B cell (primary cell): ENCODE measurements around the gene ENPP7. TPM values are rescaled to one million over a fixed set of nuclear protein-coding genes. Genes with fewer than 3 reads are reported as not detected.

ENCODE experiments used
- ATAC-seq: fragments of 200-7000 bp; cut with Tn5 transposase; one replicate; pipeline ENCODE4 v1.10.0; 2021; ENCODE audit warnings: low read depth, mild to moderate bottlenecking, moderate number of reproducible peaks, moderate library complexity
- CTCF ChIA-PET: fragments of 350-600 bp; sonication (Branson Sonifier 250); formaldehyde crosslinking; loops from one replicate; lab custom pipeline; 2021; ENCODE audit warnings: antibody characterized with exemption, inconsistent platforms; lab: Charles Lee
- POLR2A ChIA-PET: fragments of 350-600 bp; sonication (Branson Sonifier 250); formaldehyde crosslinking; loops from one replicate; lab custom pipeline; 2021; ENCODE audit warnings: antibody characterized with exemption; lab: Charles Lee
- DNase-seq: peaks from one replicate; pipeline ENCODE4 v3.0.0; 2013
- H2AFZ ChIP-seq: 2 replicates; pipeline ENCODE4 v1.6.1; 2012; ENCODE audit warnings: mild to moderate bottlenecking, low read depth, low read length; ENCODE audit not compliant: insufficient read depth, poor library complexity, severe bottlenecking
- H3K27ac ChIP-seq, 2 donors: 1 replicate in 1 of 2; 2 replicates in 1 of 2; pipeline ENCODE4 v1.5.1; 2012 to 2013; ENCODE audit warnings: low read length in 2 of 2, mild to moderate bottlenecking in 2 of 2, moderate library complexity in 1 of 2
- H3K27me3 ChIP-seq, 4 experiments: fragments of 200-600 bp in 1 of 4; sonication (generic) in 1 of 4; replicated peaks in 1 of 4; 1 replicate in 2 of 4; 2 replicates in 2 of 4; pipeline versions ENCODE4 v1.6.1 to v1.7.0; 2013 to 2016; ENCODE audit warnings: low read length in 3 of 4, mild to moderate bottlenecking in 2 of 4, mixed read lengths in 1 of 4, moderate library complexity in 1 of 4; ENCODE audit not compliant: insufficient read depth in 4 of 4, control insufficient read depth in 3 of 4; ENCODE audit errors: control extremely low read depth in 1 of 4
- H3K36me3 ChIP-seq, 2 experiments: replicated peaks in 1 of 2; 1 replicate in 1 of 2; 2 replicates in 1 of 2; pipeline versions ENCODE4 v1.6.1 to v1.7.1; 2013; ENCODE audit warnings: low read length in 1 of 2; ENCODE audit not compliant: insufficient read depth in 2 of 2, control insufficient read depth in 1 of 2; ENCODE audit errors: control extremely low read depth in 1 of 2, extremely low read depth in 1 of 2
- H3K4me1 ChIP-seq, 2 donors: fragments of 200-600 bp in 1 of 2; sonication (generic) in 1 of 2; 1 replicate in 1 of 2; 2 replicates in 1 of 2; pipeline versions ENCODE4 v1.5.1 to v1.6.1; 2013 to 2017; ENCODE audit warnings: low read length in 2 of 2; ENCODE audit not compliant: control insufficient read depth in 2 of 2, insufficient read depth in 2 of 2
- H3K4me2 ChIP-seq: replicated peaks from 2 replicates; pipeline ENCODE3; 2012; ENCODE audit warnings: mild to moderate bottlenecking, low read depth, low read length; ENCODE audit not compliant: poor library complexity, severe bottlenecking
- H3K4me3 ChIP-seq, 5 experiments: fragments of 200-600 bp in 1 of 5; sonication (generic) in 1 of 5; 1 replicate in 3 of 5; 2 replicates in 2 of 5; pipeline versions ENCODE4 v1.5.1 to v1.7.0; 2011 to 2016; ENCODE audit warnings: low read length in 4 of 5, mild to moderate bottlenecking in 4 of 5, low read depth in 2 of 5, control low read depth in 1 of 5, moderate library complexity in 1 of 5; ENCODE audit not compliant: insufficient read depth in 1 of 5; ENCODE audit errors: control extremely low read depth in 1 of 5, extremely low read depth in 1 of 5
- H3K79me2 ChIP-seq: fragments of 200-600 bp; sonication (generic); one replicate; pipeline ENCODE4 v1.6.0; 2016; ENCODE audit warnings: low read length; ENCODE audit not compliant: control insufficient read depth, insufficient read depth
- H3K9ac ChIP-seq: fragments of 200-600 bp; sonication (generic); 2 replicates; pipeline ENCODE4 v1.6.1; 2017; ENCODE audit warnings: mild to moderate bottlenecking, low read length, moderate library complexity
- H3K9me3 ChIP-seq, 3 donors: one replicate each; pipeline versions ENCODE4 v1.6.1 to v1.7.1; 2013; ENCODE audit warnings: low read length in 2 of 3; ENCODE audit not compliant: control insufficient read depth in 2 of 3, insufficient read depth in 1 of 3; ENCODE audit errors: control extremely low read depth in 1 of 3
- H4K20me1 ChIP-seq: 2 replicates; pipeline ENCODE4 v1.6.0; 2012; ENCODE audit warnings: mild to moderate bottlenecking, low read length; ENCODE audit not compliant: insufficient read depth, control insufficient read depth, poor library complexity, severe bottlenecking
- H3K27ac Mint-ChIP-seq: one replicate; pipeline ENCODE4 v1.8.0; 2021; ENCODE audit warnings: mixed read lengths
- H3K27me3 Mint-ChIP-seq: one replicate; pipeline ENCODE4 v1.8.0; 2021; ENCODE audit warnings: mixed read lengths
- H3K4me1 Mint-ChIP-seq: one replicate; pipeline ENCODE4 v1.8.0; 2021; ENCODE audit warnings: mixed read lengths
- H3K4me3 Mint-ChIP-seq: one replicate; pipeline ENCODE4 v1.8.0; 2021; ENCODE audit warnings: mixed read lengths
- H3K9me3 Mint-ChIP-seq: one replicate; pipeline ENCODE4 v1.8.0; 2022; ENCODE audit warnings: mixed read lengths; ENCODE audit not compliant: insufficient read depth
- EZH2 ChIP-seq: IDR thresholded peaks from 2 replicates; pipeline ENCODE4 v1.6.1; 2012; ENCODE audit warnings: borderline replicate concordance, low read depth, mild to moderate bottlenecking, moderate library complexity, low read length; ENCODE audit not compliant: insufficient read depth, poor library complexity, severe bottlenecking
- whole genome bisulfite sequencing: methylation state at CpG from one replicate; pipeline ENCODE4 v1.1.5; 2013; ENCODE audit warnings: missing lambda C conversion rate; ENCODE audit not compliant: insufficient coverage; 5-methylcytosine and 5-hydroxymethylcytosine counted together
- intact Hi-C: fragments of 100-400 bp; cut with micrococcal nuclease; formaldehyde crosslinking; loops from one replicate; pipeline ENCODE4 v1.10.0; 2022
- polyA plus RNA-seq: library from polyadenylated mRNA; depleted of rRNA; stranded (reverse); fragments of >200 nt; gene quantifications from 2 replicates; pipeline ENCODE4 v1.2.3, GENCODE V29; 2012
- total RNA-seq, 2 donors: library from RNA; stranded (reverse); fragments of 120-200 nt in 1 of 2; gene quantifications; 1 replicate in 1 of 2; 2 replicates in 1 of 2; pipeline versions ENCODE4 v1.2.3 to v1.2.4, GENCODE V29; 2013 to 2022
- TF ChIP-seq, protein P1 (sequence below): fragments of 200-600 bp; IDR thresholded peaks from one replicate; pipeline ENCODE4 v1.8.0; 2022; ENCODE audit warnings: antibody characterized with exemption, mild to moderate bottlenecking

The ENPP7 gene
- total and polyA plus RNA-seq, 2 donors (not counting 1 experiment from before 2014, with no cell fraction given): 0.40 to 6.7 TPM

DNA sequence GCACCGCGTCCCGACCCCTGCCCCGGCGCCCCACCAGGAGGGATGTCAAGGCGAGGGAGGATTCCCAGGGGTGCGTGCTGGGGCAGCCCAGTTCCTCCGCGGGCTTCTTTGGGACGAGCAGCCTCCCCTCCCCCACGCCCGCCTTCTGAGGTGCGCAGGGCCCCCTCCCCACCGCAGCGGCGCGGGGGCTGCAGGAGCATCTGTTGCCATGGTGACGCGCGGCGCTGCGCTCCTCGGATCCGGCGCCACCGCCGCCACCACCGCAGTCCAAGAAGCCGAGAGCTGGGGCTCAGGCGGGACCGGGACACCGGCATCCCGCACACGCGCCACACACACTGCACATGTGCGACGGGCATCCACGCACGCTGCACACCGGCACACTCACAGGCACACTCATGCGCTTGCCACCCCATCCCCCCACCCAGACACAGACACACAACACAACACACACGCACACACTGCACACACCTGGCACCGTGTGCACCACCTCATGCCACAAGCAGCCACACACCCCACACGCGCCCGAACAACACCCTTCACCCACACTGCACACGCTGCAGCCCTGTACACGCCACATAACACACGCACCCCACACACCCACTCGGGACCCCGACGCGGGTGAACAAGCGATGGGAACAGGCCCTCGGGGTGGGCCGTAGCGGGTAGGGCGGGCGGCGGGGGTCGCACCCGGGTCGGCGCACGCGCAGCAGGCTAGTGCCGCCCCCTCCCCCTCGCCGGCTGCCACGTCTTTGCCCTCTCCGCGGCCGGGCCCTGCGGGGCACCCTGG lies 17.0 kb downstream of the ENPP7 start:
- CTCF ChIA-PET: interaction anchor here (1.0 to 4.5 kb wide), 2 partner anchors 14 to 168 kb away, joined by 3 to 19 read pairs; no protein-coding TSS in a partner anchor
- no peaks in the 10 kb centered on the region for H3K79me2 ChIP-seq
- Mint-ChIP-seq H3K4me3 (no peak overlapping the region), H3K27me3 (peaks cover 46% of the 10 kb centered on the region), H3K9me3 (no peaks in the 10 kb centered on the region), H3K27ac (peak overlapping the region; percentile 50), H3K4me1 (peaks cover 23% of the 10 kb centered on the region)
- peaks cover 0 to 58% (median 33%) of the 10 kb centered on the region in 4 experiments for H3K27me3 ChIP-seq
- intact Hi-C loops: loop anchor here (5.0 kb wide), 2 partner anchors 90 to 245 kb away; partner anchors contain the start of gene CBX4
- DNase-seq (peak; percentile 41), ATAC-seq (no peak)
- H3K27ac ChIP-seq: no peak overlapping the region
- H3K4me3 ChIP-seq: no peak overlapping the region
- no peaks in the 10 kb centered on the region for H4K20me1 ChIP-seq
- 7% methylated on average over 70 of the region's 74 CpGs for WGBS
- H2AFZ ChIP-seq: no peak overlapping the region
- peaks cover 25 to 28% of the 10 kb centered on the region in 2 donors for H3K4me1 ChIP-seq
- H3K4me2 ChIP-seq: peak overlapping the region; percentile 53
- POLR2A ChIA-PET: no interaction called here
- H3K36me3 ChIP-seq: no peaks in the 10 kb centered on the region
- no peak for TF ChIP-seq EZH2
- TF ChIP-seq, protein P1, sequence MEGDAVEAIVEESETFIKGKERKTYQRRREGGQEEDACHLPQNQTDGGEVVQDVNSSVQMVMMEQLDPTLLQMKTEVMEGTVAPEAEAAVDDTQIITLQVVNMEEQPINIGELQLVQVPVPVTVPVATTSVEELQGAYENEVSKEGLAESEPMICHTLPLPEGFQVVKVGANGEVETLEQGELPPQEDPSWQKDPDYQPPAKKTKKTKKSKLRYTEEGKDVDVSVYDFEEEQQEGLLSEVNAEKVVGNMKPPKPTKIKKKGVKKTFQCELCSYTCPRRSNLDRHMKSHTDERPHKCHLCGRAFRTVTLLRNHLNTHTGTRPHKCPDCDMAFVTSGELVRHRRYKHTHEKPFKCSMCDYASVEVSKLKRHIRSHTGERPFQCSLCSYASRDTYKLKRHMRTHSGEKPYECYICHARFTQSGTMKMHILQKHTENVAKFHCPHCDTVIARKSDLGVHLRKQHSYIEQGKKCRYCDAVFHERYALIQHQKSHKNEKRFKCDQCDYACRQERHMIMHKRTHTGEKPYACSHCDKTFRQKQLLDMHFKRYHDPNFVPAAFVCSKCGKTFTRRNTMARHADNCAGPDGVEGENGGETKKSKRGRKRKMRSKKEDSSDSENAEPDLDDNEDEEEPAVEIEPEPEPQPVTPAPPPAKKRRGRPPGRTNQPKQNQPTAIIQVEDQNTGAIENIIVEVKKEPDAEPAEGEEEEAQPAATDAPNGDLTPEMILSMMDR: no peak
- no peak overlapping the region for H3K9ac ChIP-seq
- peaks cover 0 to 19% (median 0%) of the 10 kb centered on the region in 3 donors for H3K9me3 ChIP-seq
